Uterus (tissue), 4 donors: ENCODE results near the gene SNAPC4. TPM values are rescaled to one million over a fixed set of nuclear protein-coding genes. Genes with fewer than 3 reads are reported as not detected.
A peak's percentile ranks its signal among the peaks of the same experiment; 100 is the strongest.
"Not testable (repeated sequence)": the region's sequence is repeated elsewhere in the genome, so short reads cannot be mapped to it uniquely, and the experiment has no call there.

Source experiments
- DNase-seq, 2 donors: peaks; one replicate each; pipeline ENCODE4 v3.0.0-alpha.2; 2019 to 2020
- H3K27ac ChIP-seq, 2 donors: fragments of 200-600 bp; sonication (generic); 1 replicate in 1 of 2; 2 replicates in 1 of 2; pipeline ENCODE4 v1.5.1; 2016 to 2018
- H3K27me3 ChIP-seq, 2 donors: fragments of 200-600 bp; sonication (generic); one replicate each; pipeline ENCODE4 v1.5.1; 2018 to 2019; ENCODE audit warnings: control low read depth in 1 of 2
- H3K36me3 ChIP-seq, 2 donors: fragments of 200-600 bp; sonication (generic); one replicate each; pipeline ENCODE4 v1.5.1; 2019; ENCODE audit warnings: control low read depth in 1 of 2
- H3K4me1 ChIP-seq, 2 donors: fragments of 200-600 bp; sonication (generic); one replicate each; pipeline ENCODE4 v1.5.1; 2018 to 2019; ENCODE audit warnings: control low read depth in 1 of 2
- H3K4me3 ChIP-seq, 2 donors: fragments of 200-600 bp; sonication (generic); 1 replicate in 1 of 2; 2 replicates in 1 of 2; pipeline ENCODE4 v1.5.1; 2018 to 2019; ENCODE audit warnings: mild to moderate bottlenecking in 1 of 2
- H3K9me3 ChIP-seq, 2 donors: fragments of 200-600 bp; sonication (generic); one replicate each; pipeline ENCODE4 v1.5.1; 2019; ENCODE audit warnings: control low read depth in 1 of 2
- POLR2A ChIP-seq, 2 donors: fragments of 450-650 bp; IDR thresholded peaks; one replicate each; pipeline ENCODE4 v1.6.1; 2016; ENCODE audit warnings: antibody characterized with exemption in 2 of 2, mild to moderate bottlenecking in 1 of 2, moderate library complexity in 1 of 2
- intact Hi-C: fragments of 100-400 bp; cut with DNase I; formaldehyde crosslinking; loops from one replicate; pipeline ENCODE4 v1.15.1; 2023; ENCODE audit warnings: low total_unique reads
- total RNA-seq, 4 donors: library from RNA; depleted of rRNA in 3 of 4; stranded (reverse); fragments of >200 nt in 3 of 4; gene quantifications; one replicate each; pipeline versions ENCODE4 v1.1.0 to v1.2.4, GENCODE V29; 2014 to 2023
- TF ChIP-seq, protein P1 (sequence below), 4 experiments: fragments of 200-600 bp in 2 of 4; fragments of 450-650 bp in 2 of 4; sonication (generic) in 2 of 4; IDR thresholded peaks; one replicate each; pipeline ENCODE4 v1.5.1; 2016 to 2019; ENCODE audit warnings: antibody characterized with exemption in 4 of 4, mild to moderate bottlenecking in 2 of 4, moderate library complexity in 1 of 4
- donor health status: DM: yes; HTN: yes; CAD: no.

Gene SNAPC4
- total RNA-seq, 4 donors from 2014 or later, result 0.51 to 12.5 (median 7.7) TPM

DNA sequence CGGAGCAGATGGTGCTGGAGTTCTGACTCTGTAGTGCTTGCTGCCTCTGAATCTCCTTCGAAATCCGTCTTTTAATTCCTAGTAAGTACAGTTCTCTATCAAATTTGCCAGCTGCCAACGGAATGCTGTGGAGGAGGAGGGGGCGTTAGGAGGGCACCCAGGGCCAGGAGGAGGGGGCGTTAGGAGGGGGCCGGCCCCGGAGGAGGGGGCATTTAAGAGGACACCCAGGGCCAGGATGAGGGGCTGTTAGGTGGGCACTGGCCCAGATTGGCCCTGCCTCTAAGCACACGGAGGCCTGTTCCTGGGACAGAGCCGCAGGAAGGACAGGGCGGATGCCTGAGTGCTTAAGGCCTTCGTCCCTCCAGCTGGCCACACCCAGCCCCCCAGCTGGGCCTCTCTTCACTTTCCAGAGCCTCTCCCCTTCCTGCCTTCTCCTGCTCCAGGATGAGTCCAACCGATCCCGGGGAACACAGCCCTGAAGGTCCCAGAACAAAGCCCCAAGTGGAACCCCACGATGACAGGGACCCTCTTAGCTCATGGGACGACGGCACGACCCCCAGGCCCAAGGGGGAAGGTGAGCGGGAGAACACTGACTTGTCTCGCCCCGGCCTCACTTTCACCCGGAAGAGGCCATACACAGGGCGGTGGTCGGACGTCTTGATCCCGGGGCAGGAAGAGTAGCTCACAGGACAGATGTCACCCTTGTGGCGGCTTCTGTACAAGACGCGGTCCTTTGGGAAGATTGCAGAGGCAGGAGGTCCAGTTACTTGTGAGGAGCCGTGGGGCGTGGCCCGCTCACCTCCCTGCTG is 29.9 kb upstream of the SNAPC4 start:
- intact Hi-C loops, result no loop called here
- no peak for DNase-seq
- no peaks in the 10 kb centered on the region for H3K27me3 ChIP-seq
- H3K36me3 ChIP-seq, result no peaks in the 10 kb centered on the region
- H3K4me1 ChIP-seq, result no peaks in the 10 kb centered on the region
- H3K4me3 ChIP-seq, result no peak overlapping the region
- no peak for TF ChIP-seq POLR2A (IDR thresholded peaks at IDR 0.05)
- TF ChIP-seq, protein P1, sequence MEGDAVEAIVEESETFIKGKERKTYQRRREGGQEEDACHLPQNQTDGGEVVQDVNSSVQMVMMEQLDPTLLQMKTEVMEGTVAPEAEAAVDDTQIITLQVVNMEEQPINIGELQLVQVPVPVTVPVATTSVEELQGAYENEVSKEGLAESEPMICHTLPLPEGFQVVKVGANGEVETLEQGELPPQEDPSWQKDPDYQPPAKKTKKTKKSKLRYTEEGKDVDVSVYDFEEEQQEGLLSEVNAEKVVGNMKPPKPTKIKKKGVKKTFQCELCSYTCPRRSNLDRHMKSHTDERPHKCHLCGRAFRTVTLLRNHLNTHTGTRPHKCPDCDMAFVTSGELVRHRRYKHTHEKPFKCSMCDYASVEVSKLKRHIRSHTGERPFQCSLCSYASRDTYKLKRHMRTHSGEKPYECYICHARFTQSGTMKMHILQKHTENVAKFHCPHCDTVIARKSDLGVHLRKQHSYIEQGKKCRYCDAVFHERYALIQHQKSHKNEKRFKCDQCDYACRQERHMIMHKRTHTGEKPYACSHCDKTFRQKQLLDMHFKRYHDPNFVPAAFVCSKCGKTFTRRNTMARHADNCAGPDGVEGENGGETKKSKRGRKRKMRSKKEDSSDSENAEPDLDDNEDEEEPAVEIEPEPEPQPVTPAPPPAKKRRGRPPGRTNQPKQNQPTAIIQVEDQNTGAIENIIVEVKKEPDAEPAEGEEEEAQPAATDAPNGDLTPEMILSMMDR (IDR thresholded peaks at IDR 0.05), result no peak
- H3K9me3 ChIP-seq, result no peaks in the 10 kb centered on the region
- H3K27ac ChIP-seq, result no peak overlapping the region

DNA sequence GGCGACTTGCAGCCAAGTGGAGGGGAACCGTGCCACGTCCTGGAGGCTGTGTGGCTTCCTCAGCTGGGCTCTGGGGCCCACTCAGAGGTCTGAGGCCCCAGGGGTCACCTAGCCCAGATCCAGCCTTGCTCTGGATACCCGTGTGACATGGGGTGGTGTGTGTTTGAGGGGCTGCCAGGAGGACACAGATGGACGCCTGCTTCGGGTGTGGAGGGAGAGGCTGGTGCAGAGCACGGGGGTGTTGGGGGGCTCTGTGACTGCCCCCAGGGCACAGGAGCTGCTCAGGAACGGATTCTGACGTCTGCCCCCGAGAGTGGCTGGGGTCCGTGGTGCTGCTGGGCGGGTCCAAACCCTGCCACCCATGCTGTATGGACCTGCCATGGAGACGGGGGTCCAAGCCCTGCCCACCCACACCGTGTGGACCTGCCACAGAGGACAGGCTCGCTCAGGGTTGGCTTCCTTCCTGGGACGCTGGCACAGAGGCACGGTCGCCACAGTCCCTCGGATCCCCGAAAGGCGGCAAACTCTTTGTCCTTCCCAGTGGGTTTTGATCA is 29.2 kb upstream of the SNAPC4 start:
- Histone ChIP-seq H3K36me3 (no peaks in the 10 kb centered on the region), H3K9me3 (no peaks in the 10 kb centered on the region), H3K27me3 (no peaks in the 10 kb centered on the region), H3K4me1 (no peaks in the 10 kb centered on the region), H3K4me3 (no peak overlapping the region), H3K27ac (no peak overlapping the region)
- DNase-seq, result no peak
- TF ChIP-seq POLR2A (IDR thresholded peaks at IDR 0.05), result no peak
- TF ChIP-seq, protein P1 (IDR thresholded peaks at IDR 0.05), result no peak
- intact Hi-C loops, result no loop called here

DNA sequence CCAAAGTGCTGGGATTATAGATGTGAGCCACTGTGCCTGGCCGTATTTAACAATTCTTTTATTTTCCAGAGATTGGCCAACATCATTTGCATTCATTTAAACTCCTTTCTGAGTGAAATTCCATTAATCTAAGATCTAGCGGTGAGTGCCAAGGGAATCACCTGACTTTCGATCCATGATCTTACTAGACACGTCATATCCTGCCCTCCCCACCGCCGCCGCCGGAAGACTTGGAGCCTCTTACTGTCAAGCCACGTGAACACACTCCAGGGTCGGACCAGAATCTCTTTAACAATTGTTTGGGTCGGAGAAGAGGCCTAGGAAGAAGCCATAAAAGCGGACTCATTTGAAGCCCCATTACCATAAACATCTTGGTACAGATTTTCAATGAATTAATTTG is 26.8 kb upstream of the SNAPC4 start:
- Histone ChIP-seq H3K27ac (no peak overlapping the region), H3K4me1 (no peaks in the 10 kb centered on the region), H3K36me3 (no peaks in the 10 kb centered on the region), H3K9me3 (no peaks in the 10 kb centered on the region), H3K4me3 (no peak overlapping the region), H3K27me3 (no peaks in the 10 kb centered on the region)
- intact Hi-C loops, result no loop called here
- DNase-seq, result peak in 1 of 2 donors; percentile 45
- no peak for TF ChIP-seq POLR2A (IDR thresholded peaks at IDR 0.05)
- TF ChIP-seq, protein P1 (IDR thresholded peaks at IDR 0.05), result no peak

DNA sequence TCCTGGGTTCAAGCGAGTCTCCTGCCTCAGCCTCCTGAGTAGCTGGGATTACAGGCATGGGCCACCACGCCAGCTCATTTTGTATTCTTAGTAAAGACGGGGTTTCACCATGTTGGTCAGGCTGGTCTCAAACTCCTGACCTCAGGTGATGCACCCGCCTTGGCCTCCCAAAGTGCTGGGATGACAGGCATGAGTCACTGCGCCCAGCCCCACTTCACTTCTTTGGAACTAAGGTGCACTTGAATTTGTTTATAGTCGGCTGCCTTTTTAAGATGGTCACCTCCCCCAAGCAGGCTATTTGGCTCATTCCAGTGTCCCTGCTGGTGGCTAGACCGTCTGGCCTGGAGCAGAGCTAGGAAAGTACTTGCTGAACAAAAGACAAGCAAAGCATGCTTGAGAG is 25.4 kb upstream of the SNAPC4 start:
- H3K36me3 ChIP-seq, H3K27ac ChIP-seq, H3K9me3 ChIP-seq, H3K27me3 ChIP-seq, H3K4me1 ChIP-seq, intact Hi-C loops, DNase-seq, H3K4me3 ChIP-seq: not testable (repeated sequence)

DNA sequence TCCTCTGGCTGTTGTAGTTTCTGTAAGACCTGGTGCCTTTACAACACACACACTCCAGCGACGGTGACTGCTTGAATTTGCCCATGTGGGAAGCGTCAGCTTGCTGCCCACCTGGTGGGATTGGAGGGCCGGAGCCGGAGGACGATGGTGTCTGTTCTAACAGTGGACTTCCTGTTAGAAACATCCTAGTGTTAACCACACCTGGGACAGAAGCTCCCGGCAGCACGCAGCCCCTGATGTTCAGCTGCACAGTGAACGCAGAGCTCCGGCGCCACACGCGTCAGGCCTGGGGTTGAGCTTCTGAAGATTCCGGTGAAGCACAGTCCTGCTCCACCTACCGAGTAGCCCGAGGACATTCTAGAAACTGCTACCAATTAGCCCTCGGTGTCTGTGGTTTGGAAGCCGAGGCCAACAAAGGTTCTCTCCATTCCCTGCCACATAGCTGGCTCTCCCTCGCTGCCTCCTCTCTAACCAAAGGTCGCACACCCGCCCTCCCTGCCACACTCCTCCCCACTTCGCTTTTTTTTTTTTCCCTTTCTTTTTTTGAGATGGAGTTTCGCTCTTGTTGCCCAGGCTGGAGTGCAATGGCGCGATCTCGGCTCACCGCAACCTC is 24.9 kb upstream of the SNAPC4 start:
- Histone ChIP-seq H3K27ac (no peak overlapping the region), H3K4me1 (no peaks in the 10 kb centered on the region), H3K4me3 (no peak overlapping the region), H3K27me3 (no peaks in the 10 kb centered on the region), H3K9me3 (no peaks in the 10 kb centered on the region), H3K36me3 (no peaks in the 10 kb centered on the region)
- no peak for DNase-seq
- intact Hi-C loops, result no loop called here
- TF ChIP-seq, protein P1 (IDR thresholded peaks at IDR 0.05), result no peak
- TF ChIP-seq POLR2A (IDR thresholded peaks at IDR 0.05), result no peak
